Renal cortex interstitium (tissue), 11 donors: ENCODE measurements around the gene PARP11. TPM values are rescaled to one million over a fixed set of nuclear protein-coding genes. Genes with fewer than 3 reads are reported as not detected.

Source experiments
- DNase-seq, 11 donors: peaks; one replicate each; pipeline ENCODE4 v3.0.0-alpha.2; 2013; ENCODE audit warnings: low read depth in 9 of 11, low spot score in 4 of 11; ENCODE audit errors: extremely low read depth in 1 of 11
- polyA plus RNA-seq, 3 donors: library from polyadenylated mRNA; unstranded; fragments of 120-200 nt; gene quantifications; one replicate each; pipeline ENCODE4 v1.2.1, GENCODE V29; 2013; ENCODE audit not compliant: insufficient read length in 3 of 3

The PARP11 gene
- polyA plus RNA-seq, 3 donors = 17.9 to 20.8 (median 19.0) TPM

DNA sequence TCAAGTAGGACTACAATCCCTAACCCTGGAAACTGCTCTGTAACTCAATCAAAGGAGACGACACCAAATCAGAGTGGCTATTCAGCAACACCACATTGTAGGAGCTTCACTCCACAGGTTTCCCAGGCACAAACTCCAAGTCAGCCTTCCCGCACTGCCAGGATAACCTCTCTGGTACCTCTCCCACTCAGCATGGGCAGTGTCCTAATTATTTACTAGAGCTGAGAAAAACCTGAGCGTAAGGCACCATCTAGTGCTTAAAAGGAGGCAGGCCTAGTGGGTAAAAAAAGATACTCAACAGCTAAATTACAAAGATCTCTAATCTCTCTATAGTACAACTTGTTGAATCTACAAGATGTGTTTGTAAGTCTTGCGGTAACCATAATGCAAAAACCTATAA is 36.1 kb downstream of the PARP11 start:
- DNase-seq = no peak

- DNase-seq = no peak
Measured at GRCh38 chr12:3836641-3837040, 36.6 kb downstream of the PARP11 start.

- no peak for DNase-seq
Measured at GRCh38 chr12:3835914-3836313, 37.3 kb downstream of the PARP11 start.

GRCh38 chr12:3834774-3835173 is 38.4 kb downstream of the PARP11 start:
- DNase-seq = no peak

DNA sequence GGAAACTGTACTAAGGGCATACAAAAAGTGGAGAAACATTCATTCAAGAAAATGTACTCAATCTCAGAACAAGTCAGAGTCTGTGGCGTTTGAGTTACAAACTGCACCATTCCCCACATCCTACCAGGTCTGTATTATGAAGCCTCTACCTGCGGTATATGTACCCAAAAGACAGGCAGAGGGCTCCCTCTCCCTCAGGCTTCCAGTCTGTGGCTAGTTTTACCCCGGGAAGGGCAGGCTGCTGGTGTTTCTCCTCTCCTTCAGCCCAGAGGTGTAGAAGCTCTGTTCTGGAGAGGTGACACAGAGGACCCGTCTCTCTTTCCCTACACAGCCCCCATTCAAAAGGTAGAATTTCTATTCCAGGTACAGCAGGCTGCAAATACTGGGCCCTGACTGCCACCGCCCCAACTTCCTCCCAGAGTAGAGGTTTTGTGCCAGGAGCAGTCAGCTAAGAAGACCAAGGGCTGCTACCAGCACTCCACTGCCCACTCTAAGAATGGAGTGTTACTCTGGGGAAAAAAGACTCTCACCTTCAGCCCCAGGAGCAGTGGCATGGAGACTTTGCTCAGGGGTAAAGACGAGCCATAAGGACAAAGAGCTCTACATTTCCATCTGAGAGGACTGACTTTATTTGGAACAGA is 39.4 kb downstream of the PARP11 start:
- no peak for DNase-seq

- no peak for DNase-seq
Measured at GRCh38 chr12:3832738-3833137, 40.5 kb downstream of the PARP11 start.

- DNase-seq = no peak
Measured at GRCh38 chr12:3828888-3829287, 44.3 kb downstream of the PARP11 start.

DNA sequence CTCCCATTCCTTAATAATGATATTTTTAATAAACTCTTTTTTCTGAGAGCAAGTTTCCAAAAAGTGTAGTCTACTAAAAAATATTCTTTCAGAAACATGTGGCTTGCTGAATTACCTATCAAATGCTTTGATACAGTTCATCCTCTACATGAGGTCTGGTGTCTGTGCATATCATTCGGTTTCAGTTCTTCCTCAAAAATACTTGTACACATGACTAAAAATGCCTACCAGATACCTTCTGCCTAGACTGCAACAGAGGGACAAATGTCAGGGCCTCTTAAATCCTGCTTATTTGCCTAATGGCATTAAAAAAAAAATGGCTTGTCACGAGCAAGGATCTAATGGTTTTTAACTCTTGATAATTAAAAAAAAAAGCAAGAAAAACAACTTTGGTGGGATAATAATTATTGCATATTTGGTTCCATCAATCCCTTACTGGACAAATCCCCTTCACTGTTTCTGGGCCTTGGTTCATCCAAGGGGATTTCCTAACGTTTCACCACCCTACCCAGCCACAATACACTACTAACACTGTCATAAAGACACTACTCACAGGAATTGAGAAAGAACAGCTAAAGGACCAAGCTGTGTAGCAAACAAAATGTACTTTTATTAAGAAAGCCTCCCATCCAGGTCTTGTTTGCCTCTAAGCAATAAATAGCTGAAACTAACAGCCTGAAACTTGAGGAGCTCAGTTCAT is 45.7 kb downstream of the PARP11 start:
- no peak for DNase-seq

DNA sequence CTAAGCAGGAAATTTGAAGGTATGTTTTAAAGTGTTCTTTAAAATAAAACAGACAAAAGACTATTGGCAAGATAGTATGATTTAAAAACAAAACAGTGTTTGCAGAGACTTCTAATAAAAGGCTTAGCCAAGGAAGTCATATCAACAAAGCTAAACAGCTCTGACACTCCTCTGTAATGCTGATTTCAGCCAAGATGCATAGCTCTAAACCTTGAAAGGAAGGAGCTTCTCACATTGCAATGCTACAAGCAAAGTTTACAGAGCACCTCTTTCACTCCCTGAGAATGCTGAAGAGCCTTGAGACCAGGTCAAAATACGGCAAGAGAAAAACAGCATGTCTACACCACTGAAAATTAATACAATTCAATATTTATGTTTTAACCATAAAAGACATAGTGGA is 51.8 kb downstream of the PARP11 start:
- DNase-seq = no peak

GRCh38 chr12:3820122-3820521 is 53.1 kb downstream of the PARP11 start:
- no peak for DNase-seq

GRCh38 chr12:3816266-3816665 is 56.9 kb downstream of the PARP11 start:
- DNase-seq = no peak

DNA sequence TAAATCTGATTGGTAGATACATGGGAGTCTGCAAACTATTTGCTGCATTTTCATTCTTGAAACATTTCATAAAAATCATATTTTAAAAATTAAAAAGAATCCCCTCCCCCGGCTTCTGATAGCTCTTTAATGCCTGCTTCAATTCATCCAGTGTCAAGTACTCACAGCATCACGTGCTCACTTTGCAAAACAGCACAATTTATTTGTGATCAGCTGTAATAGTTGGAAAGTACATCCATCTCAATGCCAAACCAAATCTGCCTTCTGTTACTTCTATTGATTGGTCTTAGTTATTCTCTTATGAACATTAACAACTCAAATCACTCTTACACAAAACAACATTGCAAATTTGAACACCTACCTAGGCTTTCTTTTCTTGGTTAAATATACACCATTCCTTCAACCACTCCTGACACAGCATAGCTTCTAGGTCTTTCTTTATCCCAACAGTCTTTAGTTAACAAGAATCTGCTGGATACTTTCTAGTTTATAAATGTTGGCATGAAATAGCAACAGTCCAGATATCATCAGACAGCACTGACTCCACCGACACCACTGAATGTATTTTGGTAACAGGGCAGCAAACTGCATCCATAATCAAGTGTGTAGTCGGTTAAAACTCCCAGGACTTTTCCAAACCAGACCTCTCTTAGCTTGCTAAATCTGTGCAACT is 58.0 kb downstream of the PARP11 start:
- DNase-seq = no peak

DNA sequence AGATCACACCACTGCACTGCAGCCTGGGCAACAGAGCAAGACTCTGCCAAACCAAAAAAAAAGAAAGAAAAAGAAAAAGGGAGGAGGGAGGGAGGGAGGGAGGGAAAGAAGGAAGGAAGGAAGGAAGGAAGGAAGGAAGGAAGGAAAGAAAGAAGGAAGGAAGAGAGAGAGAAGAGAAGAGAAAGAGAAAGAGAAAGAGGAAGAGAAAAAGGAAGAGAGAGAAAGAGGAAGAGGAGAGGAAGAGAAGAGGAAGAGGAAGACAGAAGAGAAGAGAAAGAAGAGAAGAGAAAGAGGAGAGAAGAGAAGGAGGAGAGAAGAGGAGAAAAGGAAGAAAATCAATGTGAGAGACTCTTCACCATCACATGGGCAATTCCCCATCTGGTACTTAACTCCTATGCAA is 62.7 kb downstream of the PARP11 start:
- DNase-seq = no peak

DNA sequence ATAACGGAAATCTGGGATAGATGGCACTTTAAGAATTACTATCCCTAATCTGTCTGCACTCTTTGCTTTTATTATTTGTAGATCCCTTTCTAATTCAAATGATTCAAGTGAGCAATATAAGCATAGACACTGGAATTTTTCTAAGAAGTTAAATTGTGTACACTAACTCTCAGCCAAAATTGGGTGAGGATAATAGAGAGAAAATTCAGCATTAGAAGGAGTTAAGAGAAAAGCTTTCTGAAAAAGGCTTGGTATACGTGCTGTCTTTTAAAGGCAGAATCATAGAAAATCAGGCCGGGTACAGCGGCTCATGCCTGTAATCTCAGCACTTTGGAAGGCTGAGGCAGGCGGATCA is 63.2 kb downstream of the PARP11 start:
- no peak for DNase-seq

GRCh38 chr12:3809357-3810015 is 63.7 kb downstream of the PARP11 start:
- DNase-seq = no peak

DNA sequence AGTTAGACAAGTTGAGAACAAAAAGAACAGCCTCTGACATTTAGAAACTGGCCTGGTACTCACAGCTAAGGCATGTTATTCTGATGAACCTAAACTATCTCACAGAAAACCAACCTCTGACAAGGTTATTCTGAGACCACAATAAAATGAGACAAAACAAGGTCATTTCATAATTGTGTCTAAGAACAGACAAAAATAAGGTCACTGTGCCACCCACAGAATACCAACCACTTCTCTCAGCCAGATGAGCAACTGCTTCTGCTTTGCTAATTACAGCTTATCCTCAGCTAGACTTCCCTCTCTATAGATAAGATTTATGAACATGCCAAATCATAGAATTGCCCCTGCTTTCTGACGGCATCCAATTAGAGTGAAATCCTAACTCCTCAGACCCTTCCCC is 68.1 kb downstream of the PARP11 start:
- no peak for DNase-seq

DNA sequence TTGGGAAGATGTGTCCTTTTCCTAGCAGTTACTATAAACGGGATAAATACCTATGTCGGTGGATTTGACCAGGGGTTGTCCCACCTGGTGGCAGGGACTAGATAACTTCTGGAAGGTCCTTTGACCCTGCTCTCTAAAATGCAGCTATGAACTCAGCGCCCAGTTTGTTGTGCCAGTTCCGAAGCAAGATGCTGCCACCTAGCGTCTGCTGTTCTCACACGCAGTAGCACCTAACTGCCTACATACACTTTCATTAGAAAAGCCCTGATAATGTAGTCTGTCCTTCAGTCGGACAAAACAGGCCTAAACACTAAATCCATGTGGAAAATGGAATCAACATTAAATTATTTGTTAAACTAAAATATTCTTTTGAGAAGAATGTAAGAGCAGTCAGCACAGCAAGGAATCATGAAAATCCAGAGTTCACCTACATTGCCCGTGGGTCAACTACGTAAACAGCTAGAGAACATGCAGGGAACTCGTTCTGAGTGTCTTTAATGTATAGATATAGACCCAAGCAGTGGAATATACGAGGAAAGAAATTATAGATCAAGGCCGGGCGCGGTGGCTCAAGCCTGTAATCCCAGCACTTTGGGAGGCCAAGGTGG is 69.2 kb downstream of the PARP11 start:
- peak in 10 of 11 donors; percentile 25 to 72 (median 58) for DNase-seq

GRCh38 chr12:3802721-3803120 is 70.5 kb downstream of the PARP11 start:
- no peak for DNase-seq

GRCh38 chr12:3797531-3798048 is 75.6 kb downstream of the PARP11 start:
- DNase-seq = no peak
